Measurements from ENCODE around the gene RAB11FIP4.

- no peak for TF ChIP-seq POLR2AphosphoS5 (IDR thresholded peaks at IDR 0.05)
- no peak for TF ChIP-seq POLR2A (IDR thresholded peaks at IDR 0.05)
- TF ChIP-seq, protein P1, sequence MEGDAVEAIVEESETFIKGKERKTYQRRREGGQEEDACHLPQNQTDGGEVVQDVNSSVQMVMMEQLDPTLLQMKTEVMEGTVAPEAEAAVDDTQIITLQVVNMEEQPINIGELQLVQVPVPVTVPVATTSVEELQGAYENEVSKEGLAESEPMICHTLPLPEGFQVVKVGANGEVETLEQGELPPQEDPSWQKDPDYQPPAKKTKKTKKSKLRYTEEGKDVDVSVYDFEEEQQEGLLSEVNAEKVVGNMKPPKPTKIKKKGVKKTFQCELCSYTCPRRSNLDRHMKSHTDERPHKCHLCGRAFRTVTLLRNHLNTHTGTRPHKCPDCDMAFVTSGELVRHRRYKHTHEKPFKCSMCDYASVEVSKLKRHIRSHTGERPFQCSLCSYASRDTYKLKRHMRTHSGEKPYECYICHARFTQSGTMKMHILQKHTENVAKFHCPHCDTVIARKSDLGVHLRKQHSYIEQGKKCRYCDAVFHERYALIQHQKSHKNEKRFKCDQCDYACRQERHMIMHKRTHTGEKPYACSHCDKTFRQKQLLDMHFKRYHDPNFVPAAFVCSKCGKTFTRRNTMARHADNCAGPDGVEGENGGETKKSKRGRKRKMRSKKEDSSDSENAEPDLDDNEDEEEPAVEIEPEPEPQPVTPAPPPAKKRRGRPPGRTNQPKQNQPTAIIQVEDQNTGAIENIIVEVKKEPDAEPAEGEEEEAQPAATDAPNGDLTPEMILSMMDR (IDR thresholded peaks at IDR 0.05): no peak
- no peak for TF ChIP-seq EP300 (IDR thresholded peaks at IDR 0.05)
Observed at GRCh38 chr17:31443386-31443785, 51.9 kb downstream of the RAB11FIP4 start.
